CD4-positive, CD25-positive, alpha-beta regulatory T cell (primary cell): ENCODE data around the gene FBXO7. TPM values are rescaled to one million over a fixed set of nuclear protein-coding genes. Genes with fewer than 3 reads are reported as not detected.

ENCODE experiments used
- ATAC-seq, 2 donors: fragments of 150-1000 bp; cut with Tn5 transposase; one replicate each; pipeline ENCODE4 v1.10.0; 2021; ENCODE audit warnings: low read depth in 2 of 2, moderate number of reproducible peaks in 2 of 2, moderate library complexity in 1 of 2
- DNase-seq, 3 donors: peaks; one replicate each; pipeline versions ENCODE4 v3.0.0 to v3.0.0-alpha.2; 2012 to 2022; ENCODE audit warnings: mixed read lengths in 1 of 3
- H3K27ac ChIP-seq: one replicate; pipeline ENCODE4 v1.7.0; 2013; ENCODE audit warnings: mild to moderate bottlenecking, low read length; ENCODE audit not compliant: insufficient read depth, poor library complexity, severe bottlenecking
- H3K27me3 ChIP-seq: one replicate; pipeline ENCODE4 v1.7.0; 2013; ENCODE audit warnings: low read length; ENCODE audit not compliant: control insufficient read depth, insufficient read depth
- H3K36me3 ChIP-seq: one replicate; pipeline ENCODE4 v1.7.0; 2013; ENCODE audit warnings: mild to moderate bottlenecking, low read length, moderate library complexity; ENCODE audit not compliant: control insufficient read depth, insufficient read depth
- H3K4me1 ChIP-seq: 2 replicates; pipeline ENCODE4 v1.7.0; 2013; ENCODE audit warnings: mild to moderate bottlenecking, low read length; ENCODE audit not compliant: insufficient read depth, control insufficient read depth, poor library complexity, severe bottlenecking
- H3K4me3 ChIP-seq: one replicate; pipeline ENCODE4 v1.7.0; 2013; ENCODE audit warnings: low read depth, mild to moderate bottlenecking, low read length, moderate library complexity
- H3K9me3 ChIP-seq, 2 experiments: 1 replicate in 1 of 2; 2 replicates in 1 of 2; pipeline ENCODE4 v1.7.0; 2013; ENCODE audit warnings: low read length in 2 of 2, mild to moderate bottlenecking in 1 of 2, moderate library complexity in 1 of 2; ENCODE audit not compliant: control insufficient read depth in 2 of 2
- H3K27ac Mint-ChIP-seq, 3 donors: one replicate each; pipeline ENCODE4 v1.8.0; 2020 to 2022; ENCODE audit warnings: mild to moderate bottlenecking in 3 of 3, mixed read lengths in 3 of 3, moderate library complexity in 2 of 3
- H3K27me3 Mint-ChIP-seq: one replicate; pipeline ENCODE4 v1.8.0; 2022; ENCODE audit warnings: mild to moderate bottlenecking, mixed read lengths
- H3K36me3 Mint-ChIP-seq: one replicate; pipeline ENCODE4 v1.8.0; 2020; ENCODE audit warnings: mixed read lengths
- H3K4me1 Mint-ChIP-seq, 4 donors: one replicate each; pipeline ENCODE4 v1.8.0; 2020 to 2022; ENCODE audit warnings: mixed read lengths in 4 of 4, mild to moderate bottlenecking in 1 of 4
- H3K4me3 Mint-ChIP-seq, 4 donors: one replicate each; pipeline ENCODE4 v1.8.0; 2020 to 2022; ENCODE audit warnings: mild to moderate bottlenecking in 4 of 4, mixed read lengths in 4 of 4, moderate library complexity in 3 of 4
- H3K9me3 Mint-ChIP-seq, 7 donors: one replicate each; pipeline ENCODE4 v1.8.0; 2020 to 2022; ENCODE audit warnings: mixed read lengths in 7 of 7, mild to moderate bottlenecking in 3 of 7, moderate library complexity in 2 of 7
- polyA plus RNA-seq, 4 donors: library from polyadenylated mRNA; unstranded; fragments of 300-500 nt; fragmentation: Illumina TruSeq; gene quantifications; one replicate each; pipeline ENCODE4 v1.2.3, GENCODE V29; 2021
- total RNA-seq: library from RNA; stranded (reverse); gene quantifications from one replicate; pipeline ENCODE4 v1.2.3, GENCODE V29; 2022

FBXO7 gene
- total and polyA plus RNA-seq, 5 donors from 2014 or later: 133 to 180 (median 157) TPM

DNA sequence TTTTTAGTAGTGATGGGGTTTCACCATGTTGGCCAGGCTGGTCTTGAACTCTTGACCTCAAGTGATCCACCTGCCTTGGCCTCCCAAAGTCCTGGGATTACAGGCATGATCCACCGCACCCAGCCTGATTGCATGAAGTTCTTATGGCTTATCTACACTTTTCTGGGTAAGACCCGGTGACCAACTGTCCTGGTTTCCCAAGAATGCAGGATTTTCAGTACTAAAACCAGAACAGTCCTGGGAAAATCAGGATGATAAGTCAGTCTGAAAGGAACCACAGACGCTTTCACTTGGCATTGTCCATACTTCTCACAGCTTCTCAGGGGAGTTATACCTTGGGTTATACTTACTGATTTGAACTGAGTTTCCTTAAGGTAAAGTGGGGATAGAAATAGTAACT, 8.9 kb upstream of the FBXO7 start:
- peaks cover 54% of the 10 kb centered on the region for H3K27me3 Mint-ChIP-seq
- no peak overlapping the region for H3K27ac Mint-ChIP-seq
- ATAC-seq (no peak), DNase-seq (no peak)
- no peaks in the 10 kb centered on the region for H3K4me1 Mint-ChIP-seq
- H3K4me3 Mint-ChIP-seq: no peak overlapping the region
- no peaks in the 10 kb centered on the region for H3K36me3 ChIP-seq
- H3K4me3 ChIP-seq: no peak overlapping the region
- no peaks in the 10 kb centered on the region for H3K9me3 Mint-ChIP-seq
- H3K36me3 Mint-ChIP-seq: peaks cover 3% of the 10 kb centered on the region
- no peaks in the 10 kb centered on the region for H3K4me1 ChIP-seq
- H3K9me3 ChIP-seq: no peaks in the 10 kb centered on the region
- H3K27me3 ChIP-seq: peaks cover 12% of the 10 kb centered on the region
- H3K27ac ChIP-seq: no peak overlapping the region

DNA sequence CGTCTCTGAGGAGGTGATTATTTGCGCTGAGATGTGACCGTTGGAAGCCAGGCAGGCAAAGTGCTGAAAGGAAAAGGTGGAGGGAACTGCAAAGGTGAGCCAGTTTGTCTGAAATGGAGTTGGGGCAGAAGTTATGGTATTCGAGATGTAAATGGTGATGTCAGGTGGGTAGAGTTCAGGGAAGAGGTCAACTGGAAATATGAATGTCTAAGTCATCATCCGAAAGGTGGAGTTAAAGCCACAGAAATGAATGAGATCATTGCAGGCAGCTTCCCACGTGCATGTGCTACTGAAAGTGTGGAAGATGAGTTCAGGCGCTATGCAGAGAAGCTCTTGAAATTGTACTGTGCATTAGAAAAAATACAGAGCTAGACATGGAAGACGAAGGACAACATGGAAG, 8.1 kb upstream of the FBXO7 start:
- H3K27ac Mint-ChIP-seq: no peak overlapping the region
- Histone ChIP-seq H3K4me1 (no peaks in the 10 kb centered on the region), H3K4me3 (no peak overlapping the region), H3K27ac (no peak overlapping the region), H3K9me3 (no peaks in the 10 kb centered on the region), H3K36me3 (no peaks in the 10 kb centered on the region), H3K27me3 (peaks cover 10% of the 10 kb centered on the region)
- H3K4me1 Mint-ChIP-seq: no peaks in the 10 kb centered on the region
- ATAC-seq (no peak), DNase-seq (no peak)
- peaks cover 49% of the 10 kb centered on the region for H3K27me3 Mint-ChIP-seq
- no peaks in the 10 kb centered on the region for H3K36me3 Mint-ChIP-seq
- no peaks in the 10 kb centered on the region for H3K9me3 Mint-ChIP-seq
- no peak overlapping the region for H3K4me3 Mint-ChIP-seq

DNA sequence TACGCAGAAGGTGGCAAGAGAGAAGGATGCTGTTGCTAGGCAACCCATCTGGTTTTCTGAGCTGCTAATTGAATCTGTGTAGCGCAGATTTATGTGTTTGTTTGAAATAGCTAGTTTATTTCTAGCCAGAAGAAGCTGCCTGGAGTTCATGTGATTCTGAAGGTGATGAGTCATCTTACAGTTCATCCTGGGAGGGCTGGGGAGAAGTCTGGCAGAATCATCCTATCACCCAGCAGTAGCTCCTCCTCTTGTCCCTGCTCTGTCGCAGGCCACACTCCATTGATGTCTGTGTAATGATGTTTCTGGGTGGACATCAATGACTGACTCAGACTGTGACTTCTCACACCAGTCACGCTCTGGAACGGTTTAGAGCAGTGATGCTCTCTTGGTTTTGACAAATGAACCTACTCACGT, 4.8 kb upstream of the FBXO7 start:
- Mint-ChIP-seq H3K4me1 (peaks cover 4 to 20% (median 12%) of the 10 kb centered on the region in 4 donors), H3K27ac (no peak overlapping the region), H3K9me3 (no peaks in the 10 kb centered on the region), H3K27me3 (peaks cover 35% of the 10 kb centered on the region), H3K4me3 (peak overlapping the region in 1 of 4 donors; percentile 8), H3K36me3 (no peaks in the 10 kb centered on the region)
- peaks cover 5% of the 10 kb centered on the region for H3K27me3 ChIP-seq
- H3K36me3 ChIP-seq: no peaks in the 10 kb centered on the region
- no peak overlapping the region for H3K4me3 ChIP-seq
- H3K4me1 ChIP-seq: peaks cover 12% of the 10 kb centered on the region
- H3K27ac ChIP-seq: no peak overlapping the region
- ATAC-seq (no peak), DNase-seq (no peak)
- no peaks in the 10 kb centered on the region for H3K9me3 ChIP-seq

DNA sequence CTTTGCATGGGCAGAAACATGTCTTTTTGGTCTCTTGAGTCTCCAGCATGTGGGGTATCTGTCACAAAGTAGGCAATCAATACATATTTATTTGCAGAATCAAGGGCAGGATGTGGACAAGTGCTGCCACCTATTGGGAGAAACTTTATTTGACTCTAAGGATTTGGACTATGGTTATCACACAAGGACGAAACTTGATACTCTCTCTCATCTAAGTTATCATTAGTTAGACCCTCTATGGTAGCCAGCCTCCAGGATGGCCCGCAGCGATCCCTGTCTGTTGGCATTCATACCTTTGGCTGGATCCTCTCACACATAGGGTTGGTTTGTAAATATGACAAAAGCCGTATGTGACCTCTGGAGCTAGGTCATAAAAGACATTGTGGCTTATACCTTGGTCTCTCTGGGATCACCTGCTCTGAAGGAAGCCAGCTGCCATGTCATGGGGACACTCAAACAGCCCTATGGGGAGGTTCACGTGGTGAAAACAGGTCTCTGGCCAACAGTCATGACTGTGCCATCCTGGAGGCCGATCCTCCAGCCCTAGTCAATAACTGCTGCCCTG, 1.1 kb upstream of the FBXO7 start:
- Histone ChIP-seq H3K36me3 (no peaks in the 10 kb centered on the region), H3K27me3 (peaks cover 2% of the 10 kb centered on the region), H3K4me1 (peaks cover 42% of the 10 kb centered on the region), H3K4me3 (peak overlapping the region; percentile 61), H3K9me3 (no peaks in the 10 kb centered on the region), H3K27ac (no peak overlapping the region)
- H3K4me1 Mint-ChIP-seq: peaks cover 14 to 36% (median 24%) of the 10 kb centered on the region in 4 donors
- DNase-seq: peak; percentile 11 to 77 (median 73)
- H3K36me3 Mint-ChIP-seq: no peaks in the 10 kb centered on the region
- H3K27ac Mint-ChIP-seq: peak overlapping the region in 2 of 3 donors; percentile 90 to 96
- peaks cover 21% of the 10 kb centered on the region for H3K27me3 Mint-ChIP-seq
- H3K9me3 Mint-ChIP-seq: no peaks in the 10 kb centered on the region
- H3K4me3 Mint-ChIP-seq: peak overlapping the region; percentile 91 to 98 (median 95)
- ATAC-seq: no peak

DNA sequence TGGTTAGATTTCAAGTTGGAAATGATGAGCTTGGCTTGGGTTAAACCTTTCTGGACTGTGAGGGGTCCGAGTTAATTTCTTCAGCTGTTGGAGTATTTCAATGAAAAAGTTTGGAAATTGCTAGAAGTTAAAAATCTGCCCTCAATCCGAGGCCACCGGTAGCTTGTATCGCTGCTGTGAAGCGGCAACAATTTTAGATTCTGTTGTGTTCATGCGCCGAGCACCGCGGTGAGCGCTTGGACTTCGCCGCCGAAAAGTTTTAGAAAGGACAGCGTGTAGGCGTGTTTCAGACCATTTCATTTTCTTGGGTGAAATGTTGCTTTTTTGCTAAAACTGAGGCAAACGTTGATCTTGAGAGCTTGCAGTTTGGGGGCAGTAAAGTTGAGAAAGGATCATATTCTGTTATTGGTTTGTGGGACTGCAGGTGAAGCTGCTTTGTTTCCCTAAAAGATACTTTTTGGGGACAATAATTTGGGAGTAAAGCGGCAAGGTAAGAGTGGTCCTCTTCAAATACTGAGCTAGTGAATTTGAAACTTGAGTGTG, 928 bp downstream of the FBXO7 start:
- Mint-ChIP-seq H3K4me3 (peak overlapping the region in 3 of 4 donors; percentile 91 to 96 (median 96)), H3K36me3 (peaks cover 9% of the 10 kb centered on the region), H3K4me1 (peaks cover 28 to 46% (median 37%) of the 10 kb centered on the region in 4 donors), H3K9me3 (no peaks in the 10 kb centered on the region), H3K27me3 (peaks cover 9% of the 10 kb centered on the region), H3K27ac (peak overlapping the region; percentile 91 to 95 (median 94))
- no peak for ATAC-seq
- no peaks in the 10 kb centered on the region for H3K27me3 ChIP-seq
- DNase-seq: peak in 1 of 3 donors; percentile 65
- peak overlapping the region; percentile 94 for H3K4me3 ChIP-seq
- peaks cover 51% of the 10 kb centered on the region for H3K4me1 ChIP-seq
- no peaks in the 10 kb centered on the region for H3K9me3 ChIP-seq
- H3K27ac ChIP-seq: peak overlapping the region; percentile 96
- peaks cover 10% of the 10 kb centered on the region for H3K36me3 ChIP-seq

DNA sequence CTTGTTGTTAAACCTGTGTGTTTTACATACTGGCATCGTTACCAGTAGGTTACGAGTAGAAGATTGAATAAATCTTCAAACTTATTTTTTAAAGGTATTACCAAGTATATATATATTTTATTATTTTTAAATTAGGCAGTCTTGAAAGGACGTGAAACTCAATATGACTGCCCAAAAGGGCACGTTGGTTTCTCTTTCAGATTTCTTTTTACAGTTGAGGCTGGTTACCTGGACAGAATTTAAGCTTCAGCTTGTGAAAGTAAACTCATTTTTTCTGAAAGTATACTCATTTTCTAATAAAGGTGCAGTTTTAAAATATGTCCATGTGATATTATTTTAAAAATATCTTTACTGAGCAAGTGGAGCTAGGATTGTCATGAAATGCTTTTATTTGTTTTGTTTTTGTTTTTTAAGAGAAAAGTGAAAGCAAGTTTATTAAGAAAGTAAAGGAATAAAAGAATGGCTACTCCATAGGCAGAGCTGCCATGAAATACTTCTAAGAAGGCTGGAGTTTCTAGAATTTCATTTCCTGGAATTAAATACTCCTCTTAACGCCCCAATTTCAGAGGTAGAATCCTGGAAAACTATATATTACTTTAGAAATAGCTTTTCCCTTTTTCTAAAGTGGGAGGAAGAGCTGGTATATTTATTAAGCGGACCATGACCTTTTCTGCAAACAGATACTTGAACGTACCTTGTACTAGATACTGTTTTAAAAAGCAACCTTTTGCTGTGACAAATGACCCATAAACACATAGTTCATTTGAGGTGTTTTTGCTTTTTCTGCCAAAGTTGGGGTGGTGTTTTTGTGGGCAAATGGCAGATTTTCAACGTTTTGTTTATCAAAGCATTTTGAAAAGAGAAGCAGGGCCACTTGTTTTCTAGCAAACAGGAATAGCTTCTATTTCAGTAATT, 1.9 kb downstream of the FBXO7 start:
- peak overlapping the region; percentile 79 to 95 (median 94) for H3K27ac Mint-ChIP-seq

DNA sequence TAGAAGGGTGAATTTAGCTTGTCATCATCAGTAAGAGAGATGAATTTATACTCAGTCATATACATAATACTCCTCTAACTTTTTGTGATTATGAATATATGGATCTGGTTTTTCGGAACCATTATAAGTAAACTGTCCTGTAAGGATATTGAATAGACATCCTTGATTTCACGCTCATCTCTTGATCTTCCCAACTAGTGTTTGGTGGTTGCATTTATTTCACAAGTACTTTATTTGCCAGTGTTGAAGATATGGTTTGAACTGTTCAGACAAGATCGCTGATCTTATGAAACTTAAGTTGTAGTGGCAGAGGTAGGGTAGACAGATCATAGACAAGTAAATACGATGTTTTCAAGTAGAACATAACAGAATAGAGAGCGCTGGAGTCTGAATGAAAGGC, 3.0 kb downstream of the FBXO7 start:
- Mint-ChIP-seq H3K9me3 (no peaks in the 10 kb centered on the region), H3K4me3 (peak overlapping the region in 1 of 4 donors; percentile 18), H3K36me3 (peaks cover 9% of the 10 kb centered on the region), H3K4me1 (peaks cover 37 to 60% (median 48%) of the 10 kb centered on the region in 4 donors), H3K27ac (no peak overlapping the region), H3K27me3 (no peaks in the 10 kb centered on the region)
- Histone ChIP-seq H3K4me1 (peaks cover 56% of the 10 kb centered on the region), H3K36me3 (peaks cover 25% of the 10 kb centered on the region), H3K4me3 (peak overlapping the region; percentile 94), H3K27ac (no peak overlapping the region), H3K27me3 (no peaks in the 10 kb centered on the region), H3K9me3 (no peaks in the 10 kb centered on the region)
- DNase-seq (no peak), ATAC-seq (no peak)

More for the DNA sequence above, 1.9 kb downstream of the FBXO7 start:
- no peaks in the 10 kb centered on the region for H3K9me3 ChIP-seq
- ATAC-seq (no peak), DNase-seq (peak in 2 of 3 donors; percentile 16 to 58)
- Mint-ChIP-seq H3K4me3 (peak overlapping the region in 3 of 4 donors; percentile 91 to 96 (median 96)), H3K27me3 (peaks cover 6% of the 10 kb centered on the region), H3K36me3 (peaks cover 9% of the 10 kb centered on the region), H3K9me3 (no peaks in the 10 kb centered on the region), H3K4me1 (peaks cover 32 to 54% (median 46%) of the 10 kb centered on the region in 4 donors)
- peak overlapping the region; percentile 96 for H3K27ac ChIP-seq
- H3K27me3 ChIP-seq: no peaks in the 10 kb centered on the region
- peak overlapping the region; percentile 94 for H3K4me3 ChIP-seq
- peaks cover 18% of the 10 kb centered on the region for H3K36me3 ChIP-seq
- H3K4me1 ChIP-seq: peaks cover 56% of the 10 kb centered on the region
